ENCODE data around the gene TRABD2B.

- no peak for TF ChIP-seq CTCF (conservative IDR thresholded peaks at IDR 0.05; ENCODE audit: low read depth in 2 of 2)
- no peak for TF ChIP-seq EZH2 (IDR thresholded peaks at IDR 0.05; ENCODE audit: low read depth, unreplicated experiment)
- TF ChIP-seq EZH2phosphoT487 (IDR thresholded peaks at IDR 0.05; ENCODE audit: unreplicated experiment) = no peak
- TF ChIP-seq ZNF331 (CRISPR knock-in tag; IDR thresholded peaks at IDR 0.05; ENCODE audit: low read depth) = no peak
- TF ChIP-seq POLR2AphosphoS5 (IDR thresholded peaks at IDR 0.05; ENCODE audit: low read depth) = no peak
- no peak for TF ChIP-seq REST (IDR thresholded peaks at IDR 0.05; ENCODE audit: unreplicated experiment)
- no peak for TF ChIP-seq ZNF462 (CRISPR knock-in tag; IDR thresholded peaks at IDR 0.05)
- no peak for TF ChIP-seq JUNB (IDR thresholded peaks at IDR 0.05; ENCODE audit: unreplicated experiment)
- TF ChIP-seq CREB1 (CRISPR knock-in tag; IDR thresholded peaks at IDR 0.05; ENCODE audit: low read depth) = no peak
- TF ChIP-seq STAT1 (IDR thresholded peaks at IDR 0.05; ENCODE audit: unreplicated experiment) = no peak
- TF ChIP-seq ETS1 (IDR thresholded peaks at IDR 0.05) = no peak
- no peak for TF ChIP-seq NANOG (IDR thresholded peaks at IDR 0.05; ENCODE audit: borderline replicate concordance)
These were observed 222.0 kb downstream of the TRABD2B start for GRCh38 chr1:47774986-47775834.
